GM19463 (cell line): ENCODE data around the gene ZDHHC3.

Source experiments
- ATAC-seq: cut with Tn5 transposase; IDR thresholded peaks from one replicate; pipeline ENCODE4 v1.9.1; 2021; ENCODE audit warnings: mild to moderate bottlenecking, moderate library complexity; ENCODE audit not compliant: unreplicated experiment

Gene ZDHHC3

GRCh38 chr3:44899683-44900367 lies 76.1 kb downstream of the ZDHHC3 start:
- no peak for ATAC-seq

- no peak for ATAC-seq
Measured at GRCh38 chr3:44896440-44896839, 79.5 kb downstream of the ZDHHC3 start.

- no peak for ATAC-seq
Measured at GRCh38 chr3:44894485-44894884, 81.5 kb downstream of the ZDHHC3 start.

GRCh38 chr3:44893097-44893496 lies 82.9 kb downstream of the ZDHHC3 start:
- no peak for ATAC-seq

- ATAC-seq = no peak
Measured at GRCh38 chr3:44892689-44893088, 83.3 kb downstream of the ZDHHC3 start.

- ATAC-seq = no peak
Measured at GRCh38 chr3:44890852-44891251, 85.1 kb downstream of the ZDHHC3 start.

- ATAC-seq = no peak
Measured at GRCh38 chr3:44890258-44890657, 85.7 kb downstream of the ZDHHC3 start.

GRCh38 chr3:44887101-44887500 lies 88.9 kb downstream of the ZDHHC3 start:
- no peak for ATAC-seq

- no peak for ATAC-seq
Measured at GRCh38 chr3:44886561-44886960, 89.4 kb downstream of the ZDHHC3 start.

- no peak for ATAC-seq
Measured at GRCh38 chr3:44885618-44886017, 90.4 kb downstream of the ZDHHC3 start.

- ATAC-seq = no peak
Measured at GRCh38 chr3:44883999-44884431, 92.0 kb downstream of the ZDHHC3 start.

- ATAC-seq = no peak
Measured at GRCh38 chr3:44883213-44883955, 92.6 kb downstream of the ZDHHC3 start.

- ATAC-seq = no peak
Measured at GRCh38 chr3:44880284-44880683, 95.7 kb downstream of the ZDHHC3 start.

- ATAC-seq = no peak
Measured at GRCh38 chr3:44877333-44877732, 98.6 kb downstream of the ZDHHC3 start.

- no peak for ATAC-seq
Measured at GRCh38 chr3:44875596-44875995, 100.4 kb downstream of the ZDHHC3 start.
